HepG2 (cell line): ENCODE measurements around the gene FAM229A. TPM values are rescaled to one million over a fixed set of nuclear protein-coding genes. Genes with fewer than 3 reads are reported as not detected.

Experiments used
- BHLHE40 ChIP-seq: IDR thresholded peaks from 2 replicates; pipeline ENCODE4 v1.6.1; 2011; ENCODE audit warnings: low read length, improper control_type of control experiment
- ETV5 ChIP-seq: IDR thresholded peaks from 2 replicates; pipeline ENCODE4 v1.6.1; 2018; ENCODE audit warnings: missing biosample characterization, missing genetic modification reagents, inconsistent platforms, borderline replicate concordance
- HDAC2 ChIP-seq: sonication (generic); formaldehyde crosslinking; IDR thresholded peaks from 2 replicates; pipeline ENCODE4 v1.4.0; 2020; ENCODE audit warnings: missing genetic modification reagents
- HINFP ChIP-seq: sonication (generic); formaldehyde crosslinking; IDR thresholded peaks from 2 replicates; pipeline ENCODE4 v1.4.0; 2020; ENCODE audit warnings: low read depth, mild to moderate bottlenecking, missing genetic modification reagents
- KDM3A ChIP-seq: IDR thresholded peaks from 2 replicates; pipeline ENCODE4 v1.6.1; 2018; ENCODE audit warnings: low read depth, missing compliant biosample characterization
- LCORL ChIP-seq, 2 experiments: fragments of 450-650 bp in 1 of 2; sonication (generic) in 1 of 2; formaldehyde crosslinking in 1 of 2; IDR thresholded peaks; 2 replicates each; pipeline versions ENCODE4 v1.5.0 to v1.6.1; 2017 to 2020; ENCODE audit warnings: antibody characterized with exemption in 1 of 2, missing genetic modification reagents in 1 of 2
- MED1 ChIP-seq: sonication (generic); formaldehyde crosslinking; IDR thresholded peaks from 2 replicates; pipeline ENCODE4 v1.4.0; 2020; ENCODE audit warnings: missing genetic modification reagents
- ZBTB33 ChIP-seq: sonication (generic); formaldehyde crosslinking; IDR thresholded peaks from 2 replicates; pipeline ENCODE4 v1.4.0; 2020; ENCODE audit warnings: missing genetic modification reagents
- ZFP82 ChIP-seq: sonication (generic); formaldehyde crosslinking; IDR thresholded peaks from 2 replicates; pipeline ENCODE4 v1.5.1; 2020; ENCODE audit warnings: mild to moderate bottlenecking, missing genetic modification reagents, borderline replicate concordance
- ZNF275 ChIP-seq: sonication (generic); formaldehyde crosslinking; IDR thresholded peaks from 2 replicates; pipeline ENCODE4 v1.8.0; 2022; ENCODE audit warnings: missing genetic modification reagents, mild to moderate bottlenecking, inconsistent platforms, borderline replicate concordance
- ZNF552 ChIP-seq: sonication (generic); formaldehyde crosslinking; IDR thresholded peaks from 2 replicates; pipeline ENCODE4 v1.9.0; 2022; ENCODE audit warnings: missing genetic modification reagents, mild to moderate bottlenecking, borderline replicate concordance
- ZNF605 ChIP-seq: sonication (generic); formaldehyde crosslinking; IDR thresholded peaks from 2 replicates; pipeline ENCODE4 v1.8.0; 2022; ENCODE audit warnings: mild to moderate bottlenecking, missing genetic modification reagents
- ZNF609 ChIP-seq: sonication (generic); formaldehyde crosslinking; IDR thresholded peaks from 2 replicates; pipeline ENCODE4 v1.4.0; 2020; ENCODE audit warnings: mild to moderate bottlenecking, missing genetic modification reagents, borderline replicate concordance
- ZNF704 ChIP-seq: sonication (generic); formaldehyde crosslinking; IDR thresholded peaks from 2 replicates; pipeline ENCODE4 v1.8.1; 2023; ENCODE audit warnings: mild to moderate bottlenecking, inconsistent platforms, moderate library complexity, missing genetic modification reagents, borderline replicate concordance
- ZNF782 ChIP-seq: sonication (generic); formaldehyde crosslinking; IDR thresholded peaks from 2 replicates; pipeline ENCODE4 v1.4.0; 2020; ENCODE audit warnings: missing genetic modification reagents, mild to moderate bottlenecking, borderline replicate concordance
- polyA plus RNA-seq, 8 experiments: library from polyadenylated mRNA; depleted of rRNA in 3 of 8; stranded (reverse) in 7 of 8; unstranded in 1 of 8; fragments of >200 nt; fragmentation: Illumina TruSeq in 4 of 8; extraction: Trizol in 4 of 8; gene quantifications; 2 replicates each; pipeline versions ENCODE4 v1.2.1 to v1.2.3, GENCODE V29; 2011 to 2016; ENCODE audit warnings: low read depth in 4 of 8, missing spikeins in 1 of 8, mixed read lengths in 1 of 8; ENCODE audit not compliant: insufficient read depth in 1 of 8
- total RNA-seq, 5 experiments: library from RNA; depleted of rRNA; stranded (reverse); fragments of >200 nt; fragmentation: Illumina TruSeq; extraction: Trizol; gene quantifications; 2 replicates each; pipeline ENCODE4 v1.2.3, GENCODE V29; 2016; ENCODE audit warnings: low read depth in 1 of 5

FAM229A gene
- total and polyA plus RNA-seq, 2 of the 13 experiments (the other 11 are each of a cell fraction or from before 2014, with no cell fraction given), result 3.2 to 17.6 TPM

- TF ChIP-seq BHLHE40, result 0 out of 2 replicates have a peak, but pooled peaks have one; percentile 14
- TF ChIP-seq ZNF605 (CRISPR knock-in tag), result no peak
- no peak for TF ChIP-seq ZNF275 (CRISPR knock-in tag)
- TF ChIP-seq HDAC2, result 0 out of 2 replicates have a peak, but pooled peaks have one; percentile 15
- TF ChIP-seq ZNF552, result no peak
- peak; percentile 43; the same call in 1 of the 2 replicates for TF ChIP-seq ZBTB33 (CRISPR knock-in tag)
- TF ChIP-seq LCORL (IDR thresholded peaks at IDR 0.05), result no peak
- TF ChIP-seq LCORL (CRISPR knock-in tag; IDR thresholded peaks at IDR 0.05), result 0 out of 2 replicates have a peak, but pooled peaks have one; percentile 39
- TF ChIP-seq ETV5, result peak; percentile 30; the same call in 1 of the 2 replicates
- TF ChIP-seq KDM3A (CRISPR knock-in tag), result peak; percentile 54; the same call in 1 of the 2 replicates
- no peak for TF ChIP-seq ZFP82 (CRISPR knock-in tag)
- TF ChIP-seq ZNF782 (CRISPR knock-in tag), result 0 out of 2 replicates have a peak, but pooled peaks have one; percentile 31
- TF ChIP-seq HINFP, result no peak
- peak; percentile 44; the same call in 1 of the 2 replicates for TF ChIP-seq MED1 (CRISPR knock-in tag)
- TF ChIP-seq ZNF704, result no peak
- no peak; the same call in 1 of the 2 replicates for TF ChIP-seq ZNF609
These were observed 27.3 kb downstream of the FAM229A start (continued) for GRCh38 chr1:32334864-32335534.
